C4-2B (cell line): ENCODE data around the gene PIGN.

ENCODE experiments used
- CTCF ChIP-seq: fragments of 450-650 bp; conservative IDR thresholded peaks from 2 replicates; pipeline ENCODE4 v1.5.1; 2017; ENCODE audit warnings: mild to moderate bottlenecking
- ZFX ChIP-seq: fragments of 450-650 bp; IDR thresholded peaks from 2 replicates; pipeline ENCODE4 v1.6.1; 2017

GRCh38 chr18:62122330-62122729 is 64.5 kb downstream of the PIGN start:
- TF ChIP-seq CTCF (no peak), ZFX (no peak)
